G401 (cell line): ENCODE data around the gene MRPL57. TPM values are rescaled to one million over a fixed set of nuclear protein-coding genes. Genes with fewer than 3 reads are reported as not detected.

ENCODE experiments used
- total RNA-seq: library from RNA; depleted of rRNA; stranded (reverse); fragments of >200 nt; shearing (Covaris generic); gene quantifications from 2 replicates; pipeline ENCODE4 v1.2.3, GENCODE V29; 2014; rRNA removed

The MRPL57 gene
- total RNA-seq, 1 experiment from 2014 or later = 36.4 TPM

Other genes with a start within 250 kb of the MRPL57 start
- 17.8 and 27.3 TPM in 2 replicates for gene LATS2, start 115.1 kb upstream of the MRPL57 start, total RNA-seq
- 65.4 and 65.8 TPM in 2 replicates for gene SAP18, start 36.5 kb upstream of the MRPL57 start, total RNA-seq
- 21.1 and 21.9 TPM in 2 replicates for gene SKA3, start 106 bp upstream of the MRPL57 start, total RNA-seq